ENCODE measurements around the gene DHX57.

- TF ChIP-seq CTCF (IDR thresholded peaks at IDR 0.05) (no peak), POLR2A (IDR thresholded peaks at IDR 0.05) (no peak)
Observed at GRCh38 chr2:38792751-38793150, 83.0 kb downstream of the DHX57 start.
